Effector memory CD8-positive, alpha-beta T cell (primary cell): ENCODE measurements around the gene EXOC8.

Experiments used
- ATAC-seq: fragments of 150-1000 bp; cut with Tn5 transposase; replicated peaks from 2 replicates; pipeline ENCODE4 v1.10.0; 2021; ENCODE audit warnings: mild to moderate bottlenecking, moderate library complexity
- DNase-seq, 3 experiments: peaks; one replicate each; pipeline ENCODE4 v3.0.0; 2021
- H3K27ac Mint-ChIP-seq, 2 donors: one replicate each; pipeline ENCODE4 v1.8.0; 2022; ENCODE audit warnings: mild to moderate bottlenecking in 2 of 2, mixed read lengths in 2 of 2, moderate library complexity in 2 of 2
- H3K27me3 Mint-ChIP-seq, 2 donors: one replicate each; pipeline ENCODE4 v1.8.0; 2022; ENCODE audit warnings: mixed read lengths in 2 of 2
- H3K36me3 Mint-ChIP-seq: one replicate; pipeline ENCODE4 v1.8.0; 2022; ENCODE audit warnings: mild to moderate bottlenecking, moderate library complexity, mixed read lengths; ENCODE audit not compliant: insufficient read depth
- H3K4me1 Mint-ChIP-seq, 2 donors: one replicate each; pipeline ENCODE4 v1.8.0; 2022; ENCODE audit warnings: low read depth in 2 of 2, mixed read lengths in 2 of 2
- H3K4me3 Mint-ChIP-seq, 2 donors: one replicate each; pipeline ENCODE4 v1.8.0; 2022; ENCODE audit warnings: mild to moderate bottlenecking in 2 of 2, mixed read lengths in 2 of 2, moderate library complexity in 2 of 2
- H3K9me3 Mint-ChIP-seq, 2 donors: one replicate each; pipeline ENCODE4 v1.8.0; 2022; ENCODE audit warnings: mixed read lengths in 2 of 2

EXOC8 gene

DNA sequence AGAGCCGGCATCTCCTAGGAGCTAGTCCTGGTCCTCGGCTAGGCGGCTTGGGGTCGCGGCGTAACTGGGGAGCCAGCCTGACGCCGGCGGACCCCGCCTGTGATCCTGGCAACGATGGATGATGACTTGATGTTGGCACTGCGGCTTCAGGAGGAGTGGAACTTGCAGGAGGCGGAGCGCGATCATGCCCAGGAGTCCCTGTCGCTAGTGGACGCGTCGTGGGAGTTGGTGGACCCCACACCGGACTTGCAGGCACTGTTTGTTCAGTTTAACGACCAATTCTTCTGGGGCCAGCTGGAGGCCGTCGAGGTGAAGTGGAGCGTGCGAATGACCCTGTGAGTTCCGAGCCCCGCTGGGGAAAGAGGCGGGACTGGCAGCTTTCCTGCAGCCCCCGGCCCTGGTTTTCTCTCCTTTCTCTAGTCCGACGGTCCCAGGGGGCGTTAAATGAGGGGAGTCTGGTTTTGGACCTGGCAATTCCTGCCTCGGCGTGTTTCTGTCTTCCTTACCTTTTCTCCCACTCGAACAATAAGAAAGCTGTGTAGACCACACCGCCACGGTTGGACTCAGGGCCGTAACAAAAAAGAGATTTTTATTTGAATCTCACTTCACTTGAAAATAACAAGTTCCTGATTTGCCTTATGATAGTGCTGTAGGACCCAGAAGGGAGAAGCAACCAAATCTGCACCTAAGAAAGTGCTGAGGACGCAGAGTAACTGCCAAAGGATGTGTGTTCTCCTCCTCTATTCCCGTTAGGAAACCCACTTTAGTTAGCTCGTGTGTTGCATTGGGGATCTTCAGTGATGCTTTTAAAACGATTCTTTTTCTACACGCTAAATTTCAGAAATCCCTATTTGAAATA lies 847 bp upstream of the EXOC8 start, which contains the start of gene SPRTN:
Gene SPRTN (plus strand): TSS at position 24 of the 859 bp plus-strand sequence. CDS start 91 bp downstream, at position 115.
- Mint-ChIP-seq H3K36me3 (peaks cover 59% of the 10 kb centered on the region), H3K27me3 (no peaks in the 10 kb centered on the region), H3K9me3 (no peaks in the 10 kb centered on the region), H3K27ac (peak within 1 kb of the TSS; percentile 99 to 100), H3K4me3 (peak within 1 kb of the TSS; percentile 94 to 96), H3K4me1 (peaks cover 35 to 53% of the 10 kb centered on the region in 2 donors)
- ATAC-seq (peak; percentile 4), DNase-seq (no peak)

DNA sequence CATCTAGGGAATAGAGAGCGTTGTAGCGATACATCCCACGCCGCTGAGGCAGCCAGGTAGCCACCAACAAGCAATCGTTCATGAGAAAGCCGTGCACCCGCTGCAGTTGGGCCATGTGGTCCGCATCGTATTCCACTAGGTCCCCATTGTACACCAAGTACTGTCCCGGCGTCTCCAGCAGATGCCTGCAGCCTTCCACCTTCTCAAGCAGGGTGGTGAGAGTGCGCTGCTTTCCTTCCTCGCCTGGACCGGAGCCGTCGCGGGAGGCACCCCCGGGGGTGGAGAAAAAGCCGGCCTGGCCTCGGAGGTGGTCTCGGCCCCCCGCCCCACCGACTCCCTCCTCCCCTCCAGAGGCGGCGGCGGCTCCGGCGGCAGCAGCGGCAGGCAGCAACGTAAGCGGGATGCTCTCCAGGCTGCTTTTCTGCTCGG lies 595 bp downstream of the EXOC8 start:
- peaks cover 35 to 55% of the 10 kb centered on the region in 2 donors for H3K4me1 Mint-ChIP-seq
- H3K4me3 Mint-ChIP-seq: peak overlapping the region; percentile 94 to 96
- DNase-seq (no peak), ATAC-seq (peak; percentile 6)
- no peaks in the 10 kb centered on the region for H3K9me3 Mint-ChIP-seq
- peaks cover 63% of the 10 kb centered on the region for H3K36me3 Mint-ChIP-seq
- H3K27ac Mint-ChIP-seq: peak overlapping the region; percentile 99 to 100
- H3K27me3 Mint-ChIP-seq: no peaks in the 10 kb centered on the region

DNA sequence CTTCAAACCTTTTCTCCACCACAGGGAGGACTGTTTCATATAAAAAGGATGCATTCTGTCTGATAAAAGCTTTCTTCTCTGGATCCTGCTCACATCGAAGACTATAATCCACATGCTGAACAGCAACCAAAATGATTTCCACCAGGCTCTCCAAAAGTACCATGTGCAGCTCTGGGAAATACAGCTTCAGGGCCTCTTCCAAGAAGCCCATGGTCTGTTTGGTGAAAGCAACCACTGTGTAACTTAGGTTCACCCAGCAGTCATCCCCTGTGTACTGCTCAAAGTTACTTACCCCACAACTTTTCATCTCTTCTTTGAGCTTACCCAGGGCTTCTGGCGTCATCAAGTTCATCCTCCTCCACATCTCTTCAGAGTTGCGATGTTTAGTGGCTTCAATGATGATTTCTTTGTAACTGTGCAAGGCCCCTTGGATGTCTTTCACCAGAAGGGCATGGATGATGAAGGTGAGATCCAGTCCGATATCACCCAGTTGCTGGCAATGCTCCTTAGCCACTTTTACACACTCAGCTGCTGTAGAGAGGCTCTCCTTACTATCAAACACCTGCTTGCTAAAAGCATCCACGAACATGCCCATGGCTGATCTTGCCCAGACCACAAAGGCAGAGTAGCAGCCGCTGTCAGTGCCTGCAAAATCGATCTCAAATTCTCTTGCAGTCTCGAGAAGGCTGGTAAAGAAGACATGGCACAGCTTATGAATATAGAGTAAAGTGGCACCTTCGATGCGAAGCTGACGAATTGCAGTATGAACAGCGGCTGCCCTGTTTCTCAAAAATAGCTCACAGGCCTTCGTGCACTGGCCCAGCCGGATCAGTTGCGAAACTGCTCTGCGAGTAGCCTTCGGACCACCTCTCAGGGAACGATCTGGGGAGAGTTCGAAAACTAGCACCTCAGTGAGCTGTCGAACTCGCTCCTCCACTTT lies 1.7 kb downstream of the EXOC8 start:
- H3K27me3 Mint-ChIP-seq: no peaks in the 10 kb centered on the region
- peaks cover 35 to 65% of the 10 kb centered on the region in 2 donors for H3K4me1 Mint-ChIP-seq
- H3K36me3 Mint-ChIP-seq: peaks cover 60% of the 10 kb centered on the region
- H3K27ac Mint-ChIP-seq: peak overlapping the region; percentile 54 to 100
- peak overlapping the region; percentile 94 to 96 for H3K4me3 Mint-ChIP-seq
- ATAC-seq: no peak
- no peaks in the 10 kb centered on the region for H3K9me3 Mint-ChIP-seq
- DNase-seq: no peak

DNA sequence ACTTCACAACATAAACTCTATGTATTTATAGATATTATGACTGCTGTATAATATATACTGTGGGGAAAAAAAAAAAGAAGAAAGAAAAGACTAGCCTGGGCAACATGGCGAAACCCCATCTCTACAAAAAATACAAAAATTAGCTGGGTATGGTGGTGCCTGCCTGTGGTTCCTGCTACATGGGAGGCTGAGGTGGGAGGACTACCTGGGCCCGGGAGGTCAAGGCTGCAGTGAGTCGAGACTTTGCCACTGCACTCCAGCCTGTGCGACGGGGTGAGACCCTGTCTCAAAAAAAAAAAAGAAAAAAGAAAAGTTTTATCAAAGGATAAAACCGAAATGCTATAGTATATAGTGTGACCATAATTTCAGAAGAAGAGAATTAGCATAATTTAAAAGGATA lies 2.7 kb downstream of the EXOC8 start:
- no peak for DNase-seq
- no peak for ATAC-seq
- no peaks in the 10 kb centered on the region for H3K27me3 Mint-ChIP-seq
- H3K36me3 Mint-ChIP-seq: peaks cover 51% of the 10 kb centered on the region
- H3K4me1 Mint-ChIP-seq: peaks cover 31 to 61% of the 10 kb centered on the region in 2 donors
- no peak overlapping the region for H3K27ac Mint-ChIP-seq
- peak overlapping the region; percentile 94 to 96 for H3K4me3 Mint-ChIP-seq
- no peaks in the 10 kb centered on the region for H3K9me3 Mint-ChIP-seq

DNA sequence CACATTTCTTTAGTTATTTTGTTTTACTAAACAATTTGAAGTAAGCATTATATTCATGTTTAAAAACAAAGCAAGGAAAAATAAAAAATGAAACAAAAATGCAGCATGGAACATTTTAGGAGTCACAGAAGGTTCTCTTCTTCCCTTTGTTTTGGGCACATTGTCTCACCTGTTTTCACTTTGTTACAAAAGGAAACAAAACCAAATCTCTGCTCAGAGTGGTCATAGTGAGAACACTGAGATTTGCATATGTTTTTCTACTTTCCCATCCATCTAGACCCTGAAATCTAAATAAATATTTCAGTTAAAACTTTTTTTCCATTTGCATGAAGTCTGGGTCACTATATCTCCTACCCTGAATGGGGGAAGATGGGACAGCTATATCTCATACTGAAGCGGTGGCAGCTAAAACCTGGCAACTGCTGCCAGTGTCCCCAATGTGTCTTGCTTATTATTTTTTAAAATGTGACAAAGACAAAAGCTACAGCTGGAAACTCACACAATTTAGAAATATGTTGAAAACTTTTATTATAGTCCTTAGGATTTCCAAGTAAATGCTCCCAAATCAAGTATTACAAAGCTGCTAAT lies 3.5 kb downstream of the EXOC8 start:
- Mint-ChIP-seq H3K27me3 (no peaks in the 10 kb centered on the region), H3K9me3 (no peaks in the 10 kb centered on the region), H3K4me3 (peak overlapping the region; percentile 94 to 96), H3K4me1 (peaks cover 26 to 62% of the 10 kb centered on the region in 2 donors), H3K36me3 (peaks cover 43% of the 10 kb centered on the region), H3K27ac (no peak overlapping the region)
- ATAC-seq: no peak
- no peak for DNase-seq

DNA sequence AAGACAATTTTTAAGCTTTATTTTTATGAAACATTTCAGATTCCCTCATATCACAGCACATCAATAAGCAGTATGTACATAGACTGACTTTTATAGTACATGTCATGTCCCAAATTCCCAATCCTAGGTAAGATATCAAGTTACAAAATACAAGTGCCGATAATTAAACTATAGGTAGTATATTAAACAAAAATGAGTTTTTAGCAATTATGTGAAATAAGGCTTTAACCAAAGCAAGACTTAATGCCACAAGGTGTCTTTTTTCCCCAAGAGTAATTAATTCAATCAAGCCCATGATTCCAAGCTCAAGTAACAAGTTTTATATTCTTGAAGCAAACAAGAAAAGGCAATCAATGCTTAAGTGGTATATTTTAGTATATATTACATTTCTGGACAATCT lies 4.9 kb downstream of the EXOC8 start:
- H3K4me3 Mint-ChIP-seq: peak overlapping the region; percentile 6 to 94
- H3K36me3 Mint-ChIP-seq: peaks cover 29% of the 10 kb centered on the region
- H3K4me1 Mint-ChIP-seq: peaks cover 21 to 50% of the 10 kb centered on the region in 2 donors
- no peaks in the 10 kb centered on the region for H3K27me3 Mint-ChIP-seq
- no peak overlapping the region for H3K27ac Mint-ChIP-seq
- no peaks in the 10 kb centered on the region for H3K9me3 Mint-ChIP-seq
- DNase-seq (no peak), ATAC-seq (no peak)

DNA sequence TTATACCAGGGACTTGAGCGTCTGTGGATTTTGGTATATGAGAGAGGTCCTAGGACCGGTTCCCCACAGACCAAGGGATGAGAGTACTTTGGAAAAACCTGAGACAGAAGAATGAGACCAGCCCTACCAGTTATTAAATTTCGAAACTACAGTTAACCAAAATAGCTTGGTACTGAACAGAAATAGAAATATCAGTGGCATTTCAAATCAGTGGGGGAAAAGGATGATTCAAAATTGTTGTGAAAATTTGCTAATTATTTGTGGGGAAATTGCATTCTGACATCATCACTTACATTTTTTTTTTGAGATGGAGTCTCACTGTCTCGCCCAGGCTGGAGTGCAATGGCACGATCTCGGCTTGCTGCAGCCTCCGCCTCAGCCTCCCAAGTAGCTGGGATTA lies 8.2 kb downstream of the EXOC8 start:
- H3K4me1 Mint-ChIP-seq: peaks cover 2 to 31% of the 10 kb centered on the region in 2 donors
- no peak overlapping the region for H3K4me3 Mint-ChIP-seq
- no peaks in the 10 kb centered on the region for H3K9me3 Mint-ChIP-seq

DNA sequence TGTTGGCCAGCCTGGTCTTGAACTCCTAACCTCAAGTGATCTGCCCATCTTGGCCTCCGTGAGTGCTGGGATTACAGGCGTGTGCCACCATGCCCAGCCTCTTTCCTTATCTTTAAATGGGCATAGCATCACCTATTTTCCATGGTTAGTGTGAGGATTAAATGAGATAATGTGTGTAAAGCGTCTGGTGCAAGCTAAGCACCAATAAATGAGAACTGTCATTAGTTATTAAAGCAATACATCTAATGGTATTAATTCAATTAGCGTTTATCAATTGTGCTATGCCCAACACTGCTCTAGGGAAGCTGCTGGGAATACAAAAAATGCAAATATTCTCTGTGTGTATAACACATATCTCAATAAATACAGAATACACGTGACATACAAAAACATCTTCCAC lies 10.0 kb downstream of the EXOC8 start:
- Mint-ChIP-seq H3K4me1 (peaks cover 2 to 21% of the 10 kb centered on the region in 2 donors), H3K27ac (no peak overlapping the region), H3K27me3 (no peaks in the 10 kb centered on the region), H3K36me3 (peaks cover 11% of the 10 kb centered on the region), H3K4me3 (no peak overlapping the region), H3K9me3 (no peaks in the 10 kb centered on the region)
- DNase-seq: no peak
- ATAC-seq: no peak

More for the DNA sequence above, 8.2 kb downstream of the EXOC8 start:
- Mint-ChIP-seq H3K36me3 (peaks cover 13% of the 10 kb centered on the region), H3K27ac (no peak overlapping the region), H3K27me3 (no peaks in the 10 kb centered on the region)
- ATAC-seq (no peak), DNase-seq (no peak)

DNA sequence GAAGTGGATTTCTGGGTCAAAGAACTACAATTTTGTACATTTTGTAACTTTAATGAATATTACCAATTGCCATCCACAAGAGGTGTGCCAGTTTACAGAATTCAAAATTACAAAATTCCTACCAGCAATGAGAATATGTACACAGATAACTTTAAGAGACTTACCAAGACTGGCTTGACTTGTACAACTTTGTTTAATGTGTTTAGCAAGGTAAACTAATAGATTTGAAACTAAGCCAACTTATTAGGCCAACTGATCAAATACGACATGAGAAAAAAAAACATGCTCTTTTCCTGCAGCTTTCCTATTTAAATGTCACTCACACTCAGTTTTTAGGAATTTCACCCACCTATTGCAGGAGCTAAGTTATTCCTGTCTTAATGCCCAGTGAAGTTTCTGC lies 11.4 kb downstream of the EXOC8 start:
- H3K27ac Mint-ChIP-seq: no peak overlapping the region
- H3K9me3 Mint-ChIP-seq: no peaks in the 10 kb centered on the region

DNA sequence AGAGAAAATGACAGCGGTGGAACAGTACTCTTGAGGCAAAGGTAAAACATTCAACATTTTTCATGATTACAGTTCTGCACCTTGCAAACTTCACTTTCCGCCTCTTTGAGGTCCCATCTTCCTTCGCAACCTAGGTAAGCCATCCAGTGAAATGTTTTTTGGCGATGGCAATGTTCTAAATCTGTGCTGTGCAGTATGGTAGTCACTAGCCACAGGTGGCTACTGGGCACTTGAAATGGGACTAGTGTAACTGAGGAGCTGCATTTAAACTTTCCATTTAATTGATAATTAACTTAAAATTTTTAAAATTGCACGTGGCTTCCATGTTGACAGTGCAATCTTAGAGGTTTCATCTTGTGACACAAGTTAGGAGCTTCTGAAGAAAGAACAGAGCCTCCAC lies 13.0 kb downstream of the EXOC8 start:
- no peaks in the 10 kb centered on the region for H3K27me3 Mint-ChIP-seq
- ATAC-seq: no peak
- H3K27ac Mint-ChIP-seq: no peak overlapping the region
- H3K9me3 Mint-ChIP-seq: no peaks in the 10 kb centered on the region
- H3K4me3 Mint-ChIP-seq: no peak overlapping the region
- peaks cover 2 to 5% of the 10 kb centered on the region in 2 donors for H3K4me1 Mint-ChIP-seq
- DNase-seq: no peak
- H3K36me3 Mint-ChIP-seq: no peaks in the 10 kb centered on the region

More for the DNA sequence above, 11.4 kb downstream of the EXOC8 start:
- Mint-ChIP-seq H3K36me3 (no peaks in the 10 kb centered on the region), H3K4me3 (no peak overlapping the region), H3K4me1 (peaks cover 2 to 11% of the 10 kb centered on the region in 2 donors), H3K27me3 (no peaks in the 10 kb centered on the region)
- no peak for DNase-seq
- no peak for ATAC-seq

DNA sequence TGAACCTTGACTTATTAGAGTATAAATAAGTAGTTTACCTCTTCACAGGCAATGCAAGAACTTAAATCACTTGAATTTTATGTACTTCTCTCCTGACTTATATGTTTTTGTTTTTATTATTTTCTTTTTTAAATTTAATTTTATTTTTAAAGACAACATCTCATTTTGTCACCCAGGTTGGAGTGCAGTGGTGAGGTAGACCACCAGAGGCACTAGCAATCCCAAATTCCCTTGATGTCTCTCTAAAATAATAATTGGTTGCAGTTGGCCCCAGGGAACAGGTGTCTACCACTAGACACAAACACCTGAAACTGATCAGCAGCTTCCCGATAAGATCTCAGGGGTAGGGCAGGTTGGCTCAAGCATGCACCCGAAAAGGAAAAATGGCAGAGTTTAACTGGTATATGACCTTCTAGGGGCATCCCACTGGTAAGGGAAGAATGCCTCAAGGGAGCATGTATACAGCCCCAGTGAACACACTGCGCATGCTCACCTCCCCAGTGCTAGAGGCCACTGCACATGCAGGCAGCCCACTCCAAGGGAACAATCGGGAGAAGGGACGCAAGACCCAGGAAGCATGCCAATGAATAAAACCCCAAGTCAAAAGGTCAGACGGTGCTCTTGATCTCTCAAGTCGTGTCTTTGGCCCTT lies 14.6 kb downstream of the EXOC8 start:
- DNase-seq: no peak
- H3K27me3 Mint-ChIP-seq: no peaks in the 10 kb centered on the region
- H3K36me3 Mint-ChIP-seq: peaks cover 2% of the 10 kb centered on the region
- no peak overlapping the region for H3K4me3 Mint-ChIP-seq
- no peak for ATAC-seq
- H3K4me1 Mint-ChIP-seq: no peaks in the 10 kb centered on the region
- no peak overlapping the region for H3K27ac Mint-ChIP-seq
- no peaks in the 10 kb centered on the region for H3K9me3 Mint-ChIP-seq

DNA sequence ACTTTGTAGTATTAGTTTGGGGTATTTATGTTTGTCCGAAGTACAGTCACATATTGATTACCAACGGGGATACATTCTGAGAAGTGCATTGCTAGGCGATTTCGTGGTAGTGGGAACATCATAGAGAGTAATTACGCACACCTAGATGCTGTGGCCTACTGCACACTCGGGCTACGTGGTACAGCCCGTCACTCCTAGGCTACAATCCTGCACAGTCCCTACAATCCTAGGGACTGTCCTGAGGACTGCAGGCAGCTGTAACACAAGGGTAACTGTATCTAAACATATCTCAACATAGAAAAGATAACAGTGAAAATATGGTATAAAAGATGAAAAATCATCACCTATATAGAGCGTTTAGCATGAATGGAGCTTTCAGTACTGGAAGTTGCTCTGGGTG lies 18.6 kb downstream of the EXOC8 start:
- ATAC-seq: no peak
- Mint-ChIP-seq H3K27ac (no peak overlapping the region), H3K27me3 (no peaks in the 10 kb centered on the region), H3K36me3 (peaks cover 2% of the 10 kb centered on the region), H3K9me3 (no peaks in the 10 kb centered on the region), H3K4me1 (peaks cover 0 to 3% of the 10 kb centered on the region in 2 donors), H3K4me3 (no peak overlapping the region)
- DNase-seq: no peak

DNA sequence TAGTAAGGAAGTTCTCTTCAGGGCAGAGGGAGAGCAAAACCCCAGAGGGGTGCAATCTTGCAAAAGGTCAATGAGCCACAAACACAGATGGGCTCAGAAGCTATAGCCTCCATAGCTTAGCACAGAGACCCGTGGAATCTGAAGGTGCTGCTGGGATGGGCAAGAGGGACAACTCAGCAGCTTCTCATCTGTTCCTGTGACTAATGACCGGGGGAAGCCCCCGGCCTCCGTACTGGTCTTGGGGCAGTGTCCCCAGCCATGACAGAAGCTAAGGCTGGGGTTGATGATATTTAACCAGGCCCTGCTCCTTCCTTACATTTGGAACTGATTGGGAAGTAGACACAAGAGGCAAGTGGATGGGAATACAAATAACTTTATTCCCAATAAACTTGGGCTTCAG lies 19.1 kb downstream of the EXOC8 start:
- H3K36me3 Mint-ChIP-seq: peaks cover 2% of the 10 kb centered on the region
- no peaks in the 10 kb centered on the region for H3K27me3 Mint-ChIP-seq
- H3K27ac Mint-ChIP-seq: peak overlapping the region in 1 of 2 donors; percentile 68
- ATAC-seq: no peak
- H3K4me1 Mint-ChIP-seq: peaks cover 0 to 3% of the 10 kb centered on the region in 2 donors
- no peaks in the 10 kb centered on the region for H3K9me3 Mint-ChIP-seq
- H3K4me3 Mint-ChIP-seq: no peak overlapping the region
- DNase-seq: no peak
